ENCODE data around the gene NCDN. TPM values are rescaled to one million over a fixed set of nuclear protein-coding genes. Genes with fewer than 3 reads are reported as not detected.

NCDN gene
- total RNA-seq, 2 donors from 2014 or later: 25.3 to 33.4 TPM

DNA sequence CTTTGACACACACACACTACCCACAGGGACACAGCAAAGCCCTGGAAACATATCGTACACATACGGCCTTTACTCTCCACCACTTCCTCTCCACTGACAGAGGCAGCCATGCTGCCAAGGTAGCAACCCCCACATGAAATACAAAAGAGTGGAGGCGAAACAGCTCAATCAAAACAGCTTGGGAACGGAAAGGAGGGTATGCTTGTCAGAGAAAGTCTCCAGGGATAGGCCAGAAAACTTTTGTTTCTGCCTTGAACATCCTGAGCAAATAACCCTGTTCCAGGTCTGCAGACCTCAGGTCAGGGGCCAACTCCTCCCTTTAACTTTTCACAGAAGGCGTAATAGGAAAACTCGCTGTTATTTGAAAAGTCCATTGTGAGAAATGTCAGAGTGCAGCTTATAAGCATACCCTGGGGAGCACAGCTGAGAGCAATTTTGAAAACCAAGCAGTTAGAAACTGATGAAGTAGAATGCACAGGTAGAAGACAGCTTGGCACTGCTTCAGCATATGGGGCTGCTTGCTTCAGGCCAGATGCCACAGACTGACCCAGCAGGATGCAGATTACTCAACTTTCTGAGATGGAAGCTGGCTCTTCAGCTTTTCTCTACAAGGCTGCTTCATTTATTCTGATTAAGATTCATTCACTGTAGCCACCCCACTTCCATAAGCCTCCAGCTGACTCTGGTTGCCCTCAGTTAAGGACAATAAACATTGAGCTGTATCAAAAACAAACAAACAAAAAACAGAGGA lies 18.4 kb upstream of the NCDN start:
- DNase-seq: no peak
- H3K36me3 ChIP-seq (ENCODE audit: control insufficient read depth, insufficient read depth, low read length): peaks cover 33% of the 10 kb centered on the region
- H3K4me3 ChIP-seq (ENCODE audit: low read length): no peak overlapping the region
- peaks cover 64% of the 10 kb centered on the region for H3K4me1 Mint-ChIP-seq
- H3K9me3 ChIP-seq (ENCODE audit: control insufficient read depth, low read length): no peaks in the 10 kb centered on the region
- no peak overlapping the region for H3K9ac ChIP-seq (ENCODE audit: extremely low read depth, low read length, poor library complexity, severe bottlenecking)
- TF ChIP-seq, protein P1, sequence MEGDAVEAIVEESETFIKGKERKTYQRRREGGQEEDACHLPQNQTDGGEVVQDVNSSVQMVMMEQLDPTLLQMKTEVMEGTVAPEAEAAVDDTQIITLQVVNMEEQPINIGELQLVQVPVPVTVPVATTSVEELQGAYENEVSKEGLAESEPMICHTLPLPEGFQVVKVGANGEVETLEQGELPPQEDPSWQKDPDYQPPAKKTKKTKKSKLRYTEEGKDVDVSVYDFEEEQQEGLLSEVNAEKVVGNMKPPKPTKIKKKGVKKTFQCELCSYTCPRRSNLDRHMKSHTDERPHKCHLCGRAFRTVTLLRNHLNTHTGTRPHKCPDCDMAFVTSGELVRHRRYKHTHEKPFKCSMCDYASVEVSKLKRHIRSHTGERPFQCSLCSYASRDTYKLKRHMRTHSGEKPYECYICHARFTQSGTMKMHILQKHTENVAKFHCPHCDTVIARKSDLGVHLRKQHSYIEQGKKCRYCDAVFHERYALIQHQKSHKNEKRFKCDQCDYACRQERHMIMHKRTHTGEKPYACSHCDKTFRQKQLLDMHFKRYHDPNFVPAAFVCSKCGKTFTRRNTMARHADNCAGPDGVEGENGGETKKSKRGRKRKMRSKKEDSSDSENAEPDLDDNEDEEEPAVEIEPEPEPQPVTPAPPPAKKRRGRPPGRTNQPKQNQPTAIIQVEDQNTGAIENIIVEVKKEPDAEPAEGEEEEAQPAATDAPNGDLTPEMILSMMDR (conservative IDR thresholded peaks at IDR 0.05): no peak
- no peaks in the 10 kb centered on the region for H3K9me3 Mint-ChIP-seq
- H3K27me3 Mint-ChIP-seq (ENCODE audit: insufficient read depth): no peaks in the 10 kb centered on the region
- no peak overlapping the region for H3K4me3 Mint-ChIP-seq
- H3K27ac ChIP-seq (ENCODE audit: low read depth, low read length): peak overlapping the region; percentile 9
- WGBS, 2 experiments (ENCODE audit: insufficient coverage in 1 of 2, insufficient read length in 1 of 2): 42 to 90% methylated on average over 2 to 6 of the region's 6 CpGs
- no peaks in the 10 kb centered on the region for H3K27me3 ChIP-seq (ENCODE audit: control insufficient read depth, insufficient read depth, low read length, poor library complexity, severe bottlenecking)
- H3K4me1 ChIP-seq (ENCODE audit: control insufficient read depth, insufficient read depth, low read length): no peaks in the 10 kb centered on the region
- peak overlapping the region; percentile 67 for H3K27ac Mint-ChIP-seq
- peaks cover 19% of the 10 kb centered on the region for H3K36me3 Mint-ChIP-seq (ENCODE audit: low read depth)

DNA sequence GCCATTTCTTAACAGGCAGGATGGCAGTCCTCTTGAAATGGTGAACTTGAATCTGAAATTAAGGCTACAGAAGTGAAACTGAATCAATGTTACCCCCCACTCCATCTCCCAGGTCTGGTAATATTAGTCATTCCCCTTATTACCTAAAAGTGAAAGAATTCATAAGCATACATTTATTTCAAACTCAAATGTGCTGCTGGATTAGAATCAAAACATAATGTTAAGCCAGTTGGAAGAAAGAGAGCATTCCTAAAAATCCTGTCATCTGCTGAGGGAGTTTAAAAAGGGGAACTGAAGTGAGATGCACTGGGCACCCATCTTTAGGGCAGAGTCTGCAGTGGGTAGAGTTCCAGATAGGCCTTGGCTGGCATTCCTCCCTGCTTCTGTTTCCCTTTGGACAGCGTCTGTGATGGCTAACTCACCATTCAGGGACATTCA lies 17.8 kb upstream of the NCDN start:
- H3K9me3 ChIP-seq (ENCODE audit: control insufficient read depth, low read length): no peaks in the 10 kb centered on the region
- no peaks in the 10 kb centered on the region for H3K4me1 ChIP-seq (ENCODE audit: control insufficient read depth, insufficient read depth, low read length)
- no peak overlapping the region for H3K27ac ChIP-seq (ENCODE audit: low read depth, low read length)
- TF ChIP-seq, protein P1 (conservative IDR thresholded peaks at IDR 0.05): no peak
- Mint-ChIP-seq H3K27me3 (ENCODE audit: insufficient read depth) (no peaks in the 10 kb centered on the region), H3K27ac (peak overlapping the region; percentile 67), H3K36me3 (ENCODE audit: low read depth) (peaks cover 19% of the 10 kb centered on the region), H3K4me1 (peaks cover 69% of the 10 kb centered on the region), H3K4me3 (no peak overlapping the region), H3K9me3 (no peaks in the 10 kb centered on the region)
- no peak for DNase-seq
- peaks cover 33% of the 10 kb centered on the region for H3K36me3 ChIP-seq (ENCODE audit: control insufficient read depth, insufficient read depth, low read length)
- H3K4me3 ChIP-seq (ENCODE audit: low read length): no peak overlapping the region
- 80 to 95% methylated on average over 1 of the region's 1 CpG for WGBS, 2 experiments (ENCODE audit: insufficient coverage in 1 of 2, insufficient read length in 1 of 2)
- no peaks in the 10 kb centered on the region for H3K27me3 ChIP-seq (ENCODE audit: control insufficient read depth, insufficient read depth, low read length, poor library complexity, severe bottlenecking)
- no peak overlapping the region for H3K9ac ChIP-seq (ENCODE audit: extremely low read depth, low read length, poor library complexity, severe bottlenecking)

DNA sequence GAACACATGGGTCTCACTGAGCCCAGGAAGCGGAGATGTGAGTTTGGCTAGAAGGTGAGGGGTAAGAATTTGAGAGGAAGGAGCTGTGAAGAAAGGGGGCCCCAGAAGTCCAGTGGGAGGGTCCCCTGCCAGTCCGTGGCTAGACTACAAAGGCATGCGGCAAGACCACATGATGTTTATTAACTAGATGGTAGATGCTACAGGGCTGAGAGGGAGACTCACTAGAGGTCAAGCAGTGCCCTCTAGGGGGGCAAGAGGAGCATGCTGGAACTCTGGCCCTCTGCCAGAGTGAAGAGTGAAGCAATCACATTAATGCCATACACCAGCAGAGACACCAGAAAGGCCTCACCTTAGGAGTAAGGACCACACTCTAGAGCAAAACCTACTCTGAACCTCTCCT lies 12.6 kb upstream of the NCDN start:
- peak; percentile 89 for DNase-seq
- TF ChIP-seq, protein P1 (conservative IDR thresholded peaks at IDR 0.05): peak; percentile 95
- Mint-ChIP-seq H3K27ac (peak overlapping the region; percentile 56), H3K9me3 (no peaks in the 10 kb centered on the region), H3K4me3 (no peak overlapping the region), H3K36me3 (ENCODE audit: low read depth) (peaks cover 39% of the 10 kb centered on the region), H3K4me1 (peaks cover 28% of the 10 kb centered on the region), H3K27me3 (ENCODE audit: insufficient read depth) (no peaks in the 10 kb centered on the region)
- 40 to 53% methylated on average over 2 to 3 of the region's 3 CpGs for WGBS, 2 experiments (ENCODE audit: insufficient coverage in 1 of 2, insufficient read length in 1 of 2)
- no peaks in the 10 kb centered on the region for H3K4me1 ChIP-seq (ENCODE audit: control insufficient read depth, insufficient read depth, low read length)
- H3K27ac ChIP-seq (ENCODE audit: low read depth, low read length): no peak overlapping the region
- H3K9ac ChIP-seq (ENCODE audit: extremely low read depth, low read length, poor library complexity, severe bottlenecking): no peak overlapping the region
- no peak overlapping the region for H3K4me3 ChIP-seq (ENCODE audit: low read length)
- H3K9me3 ChIP-seq (ENCODE audit: control insufficient read depth, low read length): no peaks in the 10 kb centered on the region
- peaks cover 59% of the 10 kb centered on the region for H3K36me3 ChIP-seq (ENCODE audit: control insufficient read depth, insufficient read depth, low read length)
- no peaks in the 10 kb centered on the region for H3K27me3 ChIP-seq (ENCODE audit: control insufficient read depth, insufficient read depth, low read length, poor library complexity, severe bottlenecking)

Measured in endodermal cell (in vitro differentiated cells).